ENCODE data around the gene SLC44A1.

SLC44A1 gene

GRCh38 chr9:105244003-105244733, at the start of gene SLC44A1:
Gene SLC44A1, plus strand, starts transcription at chr9:105244651. Its CDS starts 218 bp downstream, at chr9:105244869.
- peak; percentile 97 for DNase-seq

- no peak for DNase-seq
Measured at GRCh38 chr9:105195259-105195658, 49.2 kb upstream of the SLC44A1 start.

GRCh38 chr9:105198023-105198422, 46.4 kb upstream of the SLC44A1 start:
- DNase-seq: no peak

GRCh38 chr9:105198865-105199264, 45.6 kb upstream of the SLC44A1 start:
- no peak for DNase-seq

- no peak for DNase-seq
Measured at GRCh38 chr9:105204416-105204815, 40.0 kb upstream of the SLC44A1 start.

GRCh38 chr9:105205787-105206495, 38.5 kb upstream of the SLC44A1 start:
- no peak for DNase-seq

GRCh38 chr9:105206496-105206820, 38.0 kb upstream of the SLC44A1 start:
- no peak for DNase-seq

GRCh38 chr9:105206821-105207699, 37.4 kb upstream of the SLC44A1 start:
- DNase-seq: no peak

GRCh38 chr9:105216440-105217178, 27.8 kb upstream of the SLC44A1 start:
- no peak for DNase-seq

- no peak for DNase-seq
Measured at GRCh38 chr9:105218673-105219072, 25.8 kb upstream of the SLC44A1 start.

- DNase-seq: no peak
Measured at GRCh38 chr9:105219291-105219805, 25.1 kb upstream of the SLC44A1 start.

GRCh38 chr9:105220451-105220850, 24.0 kb upstream of the SLC44A1 start:
- no peak for DNase-seq

GRCh38 chr9:105223544-105224140, 20.8 kb upstream of the SLC44A1 start:
- no peak for DNase-seq

GRCh38 chr9:105226055-105226454, 18.4 kb upstream of the SLC44A1 start:
- DNase-seq: no peak

- no peak for DNase-seq
Measured at GRCh38 chr9:105232207-105232606, 12.2 kb upstream of the SLC44A1 start.

GRCh38 chr9:105233873-105234272, 10.6 kb upstream of the SLC44A1 start:
- DNase-seq: no peak

- DNase-seq: no peak
Measured at GRCh38 chr9:105236261-105236660, 8.2 kb upstream of the SLC44A1 start.

- no peak for DNase-seq
Measured at GRCh38 chr9:105237246-105237645, 7.2 kb upstream of the SLC44A1 start.

GRCh38 chr9:105238302-105238701, 6.1 kb upstream of the SLC44A1 start:
- DNase-seq: no peak

GRCh38 chr9:105241356-105242043, 3.0 kb upstream of the SLC44A1 start:
- DNase-seq: no peak

GRCh38 chr9:105242062-105242461, 2.4 kb upstream of the SLC44A1 start:
- no peak for DNase-seq

GRCh38 chr9:105242557-105242956, 1.9 kb upstream of the SLC44A1 start:
- DNase-seq: no peak
